HL-60/S4 treated with retinoic acid at 250 ng/mL for 4 days and 3 days (cell line): Measurements from ENCODE around the gene BTN3A1.
"Not testable (repeated sequence)": the region's sequence is repeated elsewhere in the genome, so short reads cannot be mapped to it uniquely, and the experiment has no call there.

Experiments
- in situ Hi-C: fragments of 300-500 bp; cut with MboI; formaldehyde crosslinking; loops from 2 replicates; pipeline ENCODE4 v1.7.0; 2022; ENCODE audit warnings: low sequenced_read_pairs

Gene BTN3A1

DNA sequence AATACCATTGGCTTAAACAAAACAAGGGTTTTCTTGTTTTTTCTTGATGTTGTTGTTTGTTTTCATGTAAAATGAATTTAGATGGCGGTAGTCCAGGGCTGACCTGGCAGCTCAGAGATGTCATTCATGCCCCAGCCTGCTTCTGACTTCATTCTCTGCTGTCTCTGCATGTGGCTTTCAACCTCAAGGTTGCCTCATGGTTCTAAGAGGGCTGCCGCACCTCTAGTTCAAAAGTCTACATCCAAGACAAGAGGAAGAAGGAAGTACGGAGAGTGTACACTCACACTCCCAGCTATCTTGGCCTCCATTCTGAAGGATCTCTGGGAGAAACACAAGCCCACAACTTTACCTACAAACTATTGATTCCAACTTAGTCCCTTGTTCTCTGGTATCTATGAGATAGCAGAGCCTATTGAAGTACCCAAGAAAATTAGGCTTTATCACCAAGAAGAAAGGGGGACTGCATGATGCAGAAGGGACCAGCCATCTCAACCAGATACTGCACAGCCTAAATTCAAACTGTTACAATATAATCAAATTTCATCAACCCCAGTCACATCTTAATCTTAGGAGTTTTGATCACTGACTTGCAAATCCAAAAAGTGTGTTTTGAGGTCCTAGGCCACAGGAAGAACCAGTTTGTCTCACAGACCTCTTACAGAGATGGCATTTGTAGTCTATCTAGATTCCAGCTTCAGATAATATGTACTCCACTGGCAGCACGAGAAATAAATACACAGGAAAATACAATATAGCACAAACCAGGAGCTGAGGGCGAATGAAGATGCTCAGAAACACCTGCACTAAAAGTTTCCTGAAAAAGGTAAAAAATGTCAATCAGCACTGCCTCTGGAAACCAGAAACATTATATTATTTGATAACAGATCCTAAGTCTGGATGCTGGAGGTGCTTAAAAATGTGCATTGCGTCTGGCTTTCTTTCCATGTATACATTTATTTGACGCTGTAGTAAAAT lies 37.4 kb downstream of the BTN3A1 start:
- in situ Hi-C loops = no loop called here

DNA sequence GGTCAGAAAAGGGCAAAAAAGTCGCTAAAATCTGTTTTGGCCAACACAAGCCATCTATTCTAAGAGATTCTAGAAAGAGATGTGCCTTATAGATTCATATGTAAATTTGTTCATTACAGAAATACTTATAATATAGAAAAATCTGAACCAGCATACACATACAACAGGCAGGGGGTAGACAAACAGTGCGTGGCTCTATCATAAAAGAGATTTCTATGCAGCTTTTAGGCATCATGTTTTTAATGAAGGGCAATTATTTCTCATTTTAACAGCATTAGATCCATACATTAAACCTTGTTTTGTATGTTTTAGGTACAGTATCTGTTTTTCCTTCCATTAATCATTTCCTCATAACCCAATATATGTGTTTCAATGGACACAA lies 38.9 kb downstream of the BTN3A1 start:
- in situ Hi-C loops = no loop called here

DNA sequence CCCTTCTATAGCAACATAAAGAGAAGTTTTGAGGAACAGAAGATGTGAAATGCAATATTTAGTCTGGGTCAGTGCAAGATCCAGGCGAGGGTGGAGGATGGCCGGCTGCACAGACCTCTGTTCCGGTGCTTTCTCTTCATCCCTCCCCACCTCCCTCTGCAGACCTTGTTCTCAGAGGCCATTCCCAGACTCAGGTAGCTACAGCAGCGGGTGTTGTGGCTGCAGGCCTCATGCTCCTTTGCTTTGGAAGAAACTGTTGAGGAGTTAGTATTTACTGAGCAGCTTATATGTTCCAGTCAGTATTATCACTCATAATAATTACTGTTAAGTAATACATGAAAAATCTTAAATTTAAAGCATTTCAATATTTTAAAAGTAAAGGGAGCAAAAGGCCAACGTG lies 39.9 kb downstream of the BTN3A1 start:
- in situ Hi-C loops = no loop called here

DNA sequence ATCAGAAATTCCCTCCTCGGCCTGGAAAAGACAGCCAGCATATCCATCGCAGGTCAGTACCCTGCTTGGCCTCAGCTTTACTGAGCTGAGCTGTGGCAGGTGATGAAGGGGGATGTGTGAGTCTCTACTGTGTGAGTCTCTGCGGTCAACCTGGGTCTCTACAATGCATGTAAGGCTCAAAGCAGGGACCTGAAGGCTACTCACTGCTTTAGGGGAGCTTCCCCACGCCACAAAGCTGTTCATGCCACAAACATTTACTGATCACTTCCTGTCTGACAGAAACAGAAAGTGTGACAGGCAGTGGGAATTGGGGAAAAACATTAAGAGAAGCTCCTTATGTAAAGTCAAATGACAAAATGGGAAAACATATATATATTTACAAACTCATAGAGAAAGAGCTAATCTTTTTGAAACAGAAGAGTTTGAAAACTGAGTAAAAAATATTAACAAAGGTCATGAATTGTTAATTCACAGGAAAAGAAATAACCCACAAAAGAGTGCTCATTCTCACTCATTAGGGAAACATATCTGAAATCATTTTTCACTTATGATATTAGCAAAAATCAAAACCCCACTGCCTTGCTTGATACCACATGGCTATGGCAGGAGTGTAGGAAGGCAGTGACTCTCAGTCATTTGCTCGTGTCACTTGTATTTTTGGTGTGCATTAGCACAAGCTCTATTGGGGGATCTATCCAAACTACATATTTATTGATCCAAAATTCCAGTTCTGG lies 44.0 kb downstream of the BTN3A1 start:
- in situ Hi-C loops = no loop called here

DNA sequence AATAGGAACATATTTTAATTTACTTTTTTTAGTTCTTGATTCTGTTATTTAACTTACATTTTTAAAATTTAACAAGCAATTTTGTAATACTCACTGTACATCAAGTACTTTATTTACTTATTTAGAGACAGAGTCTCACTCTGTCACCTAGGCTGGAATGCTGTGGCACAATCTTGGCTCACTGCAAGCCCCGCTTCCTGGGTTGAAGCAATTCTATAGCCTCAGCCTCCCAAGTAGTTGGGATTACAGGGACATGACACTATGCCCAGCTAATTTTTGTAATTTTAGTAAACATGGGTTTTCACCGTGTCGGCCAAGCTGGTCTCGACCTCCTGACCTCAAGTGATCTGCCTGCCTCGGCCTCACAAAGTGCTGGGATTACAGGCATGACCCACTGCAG lies 45.2 kb downstream of the BTN3A1 start:
- in situ Hi-C loops = no loop called here

DNA sequence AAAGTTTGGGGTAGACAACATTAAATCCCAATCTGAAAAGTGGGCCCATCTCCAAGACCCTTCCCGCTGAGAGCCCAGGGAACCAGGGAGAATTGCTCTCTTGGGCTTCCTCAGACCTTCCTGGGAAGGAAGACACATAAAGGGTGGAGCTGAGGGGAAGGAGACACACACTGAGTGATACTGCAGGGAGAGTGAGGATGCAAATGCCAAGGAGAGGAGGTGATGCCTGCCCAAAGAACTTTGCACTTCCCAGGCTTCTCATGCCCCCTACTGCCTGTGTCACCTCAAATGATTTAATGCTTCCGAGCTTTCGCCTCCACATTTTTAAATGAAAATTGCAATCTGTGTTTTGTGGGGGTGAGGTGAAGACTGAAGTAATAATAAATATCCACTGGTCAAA lies 48.2 kb downstream of the BTN3A1 start:
- in situ Hi-C loops = no loop called here

DNA sequence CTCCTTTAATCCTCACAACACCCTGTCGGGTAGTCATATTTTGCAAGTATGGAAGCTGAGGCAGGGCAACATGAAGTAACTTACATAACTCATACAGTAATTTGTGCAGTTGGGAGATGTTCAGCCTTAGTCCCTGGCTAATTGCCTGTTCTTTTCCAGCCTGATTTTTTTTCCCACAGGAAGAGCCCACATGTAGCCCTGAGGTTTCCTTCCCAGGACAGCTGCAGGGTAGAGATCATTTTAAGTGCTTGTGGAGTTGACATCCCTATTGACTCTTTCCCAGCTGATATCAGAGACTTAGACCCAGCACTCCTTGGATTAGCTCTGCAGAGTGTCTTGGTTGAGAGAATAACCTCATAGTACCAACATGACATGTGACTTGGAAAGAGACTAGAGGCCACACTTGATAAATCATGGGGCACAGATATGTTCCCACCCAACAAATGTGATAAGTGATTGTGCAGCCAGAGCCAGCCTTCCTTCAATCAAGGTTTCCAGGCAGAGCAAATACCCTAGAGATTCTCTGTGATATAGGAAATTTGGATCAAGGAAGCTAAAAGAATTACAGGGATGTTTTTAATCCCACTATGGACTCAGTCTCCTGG lies 50.7 kb downstream of the BTN3A1 start:
- in situ Hi-C loops = no loop called here

DNA sequence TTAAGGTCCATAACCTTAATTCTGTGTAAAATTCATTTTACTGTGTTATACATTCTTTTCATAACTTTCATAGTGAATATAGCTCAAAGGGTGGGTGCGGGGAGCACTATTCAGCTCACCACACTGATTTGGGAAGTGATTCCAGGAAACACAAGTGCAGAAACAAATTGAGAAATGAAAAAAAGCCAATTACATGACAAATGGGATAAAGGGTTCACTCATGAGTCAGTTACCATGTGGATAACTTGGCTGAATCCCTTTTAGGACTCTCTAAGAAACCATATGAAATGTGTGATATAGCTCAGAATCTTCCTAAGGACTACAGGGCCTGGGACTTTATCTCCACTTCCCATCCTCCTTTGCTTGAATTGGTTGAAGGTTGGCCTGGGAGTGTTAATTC lies 52.6 kb downstream of the BTN3A1 start:
- in situ Hi-C loops = no loop called here

DNA sequence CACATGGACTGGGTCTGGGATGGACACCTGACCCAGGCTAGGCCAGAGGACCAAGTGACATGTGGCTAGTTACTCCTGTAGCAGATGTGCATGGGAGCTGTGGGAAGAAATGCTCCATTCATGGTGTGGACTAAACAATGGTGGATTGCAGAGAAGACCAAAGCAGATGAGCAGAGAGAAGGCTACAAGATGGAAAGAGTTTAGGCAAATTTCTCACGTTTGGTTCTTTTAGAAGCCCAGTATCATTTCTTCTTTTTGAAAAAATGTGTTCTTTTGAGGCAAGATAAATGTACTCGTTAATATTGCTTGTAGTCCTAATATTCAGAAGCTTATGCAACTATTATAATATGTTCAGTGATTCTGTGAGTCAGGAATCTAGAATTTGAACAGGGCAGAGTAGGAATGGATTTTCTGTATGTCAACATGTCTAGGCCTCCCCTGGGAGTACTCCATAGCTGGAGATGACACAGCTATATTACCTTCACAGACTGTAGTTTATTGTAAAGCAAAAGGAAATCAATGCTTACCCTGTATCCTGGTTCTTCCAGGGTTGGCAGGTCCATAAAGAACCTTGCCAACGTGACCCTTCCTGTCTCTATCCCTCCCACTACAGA lies 53.4 kb downstream of the BTN3A1 start:
- in situ Hi-C loops = no loop called here

DNA sequence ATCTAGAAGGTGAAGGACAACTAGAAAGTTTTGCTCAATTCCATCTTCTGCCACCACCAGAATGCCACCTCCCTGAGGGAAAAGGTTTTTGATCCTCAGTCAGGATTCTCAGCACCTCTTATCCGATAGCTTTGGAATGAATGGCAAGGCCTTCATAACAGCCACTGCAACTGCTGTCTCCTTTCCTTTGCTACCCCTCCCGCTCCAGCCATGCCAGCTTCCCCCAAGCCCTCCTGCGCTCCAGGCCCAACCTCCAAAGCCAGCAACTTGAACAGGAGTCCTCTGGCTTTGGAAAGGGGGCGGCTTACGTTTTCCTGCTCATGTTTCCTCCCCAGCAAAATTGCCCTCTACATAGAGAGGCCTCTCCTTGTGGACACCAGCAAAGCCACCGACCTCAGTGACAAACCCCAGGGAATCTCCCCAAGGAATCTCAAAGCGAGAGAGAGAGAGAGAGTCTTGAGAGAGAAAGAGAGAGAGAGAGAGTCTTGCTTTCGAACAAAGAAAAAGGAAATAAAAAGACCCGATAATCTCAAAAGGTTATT lies 55.3 kb downstream of the BTN3A1 start:
- in situ Hi-C loops = no loop called here

DNA sequence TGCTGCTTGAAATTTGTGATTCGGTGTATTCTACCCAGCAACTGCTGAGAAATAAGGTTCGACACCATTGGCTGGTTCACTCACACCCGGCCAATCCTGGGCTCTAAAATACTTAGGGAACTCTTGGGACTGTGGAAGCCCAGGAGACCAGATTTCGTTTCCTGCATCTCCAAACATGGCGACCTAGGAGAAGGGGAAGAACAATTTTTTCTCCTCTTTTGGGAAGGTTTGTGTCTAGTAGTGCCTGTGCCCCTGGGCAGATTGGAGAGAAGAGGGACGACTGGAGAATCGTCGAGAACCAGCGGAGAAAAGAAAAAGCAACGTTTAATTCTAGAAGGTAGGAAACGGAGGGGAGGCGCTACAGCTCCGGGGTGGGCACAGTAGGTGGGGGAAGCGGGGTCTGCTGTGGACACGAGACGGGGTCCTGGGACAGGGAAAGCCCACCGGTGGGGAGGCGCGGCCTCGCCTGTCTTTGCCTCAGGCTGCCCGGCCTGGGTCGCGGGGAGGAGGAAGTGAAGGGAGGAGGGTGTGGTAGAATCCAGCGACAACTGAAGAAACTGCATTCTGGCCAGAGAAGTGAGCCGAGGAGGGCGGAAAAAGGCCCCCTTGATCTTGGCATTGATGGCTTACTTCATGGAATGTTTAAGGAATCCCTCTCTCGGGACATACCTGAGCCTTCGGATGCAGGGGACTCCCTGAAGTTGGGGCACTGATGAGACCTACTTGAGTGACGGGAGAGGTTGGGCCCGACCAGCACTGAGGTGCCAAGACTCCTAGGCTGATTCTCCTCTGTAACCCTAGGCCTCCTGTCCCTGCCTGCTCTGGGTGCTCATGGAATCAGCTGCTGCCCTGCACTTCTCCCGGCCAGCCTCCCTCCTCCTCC lies 56.0 kb downstream of the BTN3A1 start, which contains the start of gene BTN2A1:
Gene BTN2A1, plus strand, starts transcription at position 150 of the 883 bp plus-strand sequence. Its CDS starts 682 bp downstream, at position 832.
- in situ Hi-C loops = no loop called here

DNA sequence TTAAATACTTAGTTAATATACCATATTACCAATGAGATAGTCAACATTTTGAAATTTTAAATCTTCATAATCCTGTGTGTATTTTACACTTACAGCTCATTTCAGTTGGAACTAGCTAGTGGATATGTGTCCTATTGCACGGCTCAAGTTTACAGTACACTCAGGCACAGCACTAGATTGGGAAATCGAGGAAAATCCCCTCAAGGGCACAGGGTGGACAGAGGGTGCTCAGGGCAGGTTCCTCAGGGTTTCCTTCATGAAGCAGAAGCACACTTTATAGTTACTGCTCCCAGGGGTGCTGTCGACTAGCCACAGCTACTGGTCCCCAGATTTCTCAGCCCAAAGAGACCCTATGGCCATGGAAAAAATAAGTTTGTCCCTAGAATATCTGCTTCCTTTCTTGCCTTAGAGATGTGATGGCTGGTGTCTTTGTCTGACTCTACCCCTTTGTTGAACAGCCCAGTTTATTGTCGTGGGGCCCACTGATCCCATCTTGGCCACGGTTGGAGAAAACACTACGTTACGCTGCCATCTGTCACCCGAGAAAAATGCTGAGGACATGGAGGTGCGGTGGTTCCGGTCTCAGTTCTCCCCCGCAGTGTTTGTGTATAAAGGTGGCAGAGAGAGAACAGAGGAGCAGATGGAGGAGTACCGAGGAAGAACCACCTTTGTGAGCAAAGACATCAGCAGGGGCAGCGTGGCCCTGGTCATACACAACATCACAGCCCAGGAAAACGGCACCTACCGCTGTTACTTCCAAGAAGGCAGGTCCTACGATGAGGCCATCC lies 57.1 kb downstream of the BTN3A1 start:
- in situ Hi-C loops = no loop called here

DNA sequence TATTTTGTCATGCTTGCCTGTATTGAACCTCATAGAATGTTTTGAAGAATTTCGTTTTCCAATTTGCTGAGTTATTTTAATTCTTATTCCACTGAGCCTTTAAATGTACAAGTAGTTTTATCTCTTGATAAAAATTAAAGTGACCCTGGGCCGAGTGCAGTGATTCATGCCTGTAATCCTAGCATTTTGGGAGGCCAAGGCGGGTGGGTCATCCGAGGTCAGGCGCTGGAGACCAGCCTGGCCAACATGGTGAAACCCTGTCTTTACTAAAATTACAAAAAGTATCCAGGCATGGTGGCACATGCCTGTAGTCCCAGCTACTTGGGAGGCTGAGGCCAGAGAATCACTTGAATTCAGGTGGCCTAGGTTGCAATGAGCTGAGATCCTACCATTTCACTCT lies 59.3 kb downstream of the BTN3A1 start:
- in situ Hi-C loops = not testable (repeated sequence)

DNA sequence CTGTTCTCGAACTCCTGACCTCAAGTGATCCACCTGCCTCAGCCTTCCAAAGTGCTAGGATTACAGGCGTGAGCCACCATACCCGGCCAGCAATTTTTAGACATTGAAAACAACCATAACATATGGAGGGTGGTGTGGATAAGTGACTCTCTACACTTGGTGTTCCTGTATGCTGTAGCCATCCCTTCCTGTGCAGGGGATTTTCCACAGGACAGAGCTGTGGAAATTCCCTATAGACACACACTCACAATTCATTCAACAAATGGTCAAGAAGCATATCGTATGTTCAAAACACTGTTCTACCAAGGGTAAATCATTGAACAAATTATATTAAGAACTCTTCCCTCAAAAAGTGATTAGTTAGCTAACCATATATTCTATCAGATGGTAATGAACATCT lies 61.9 kb downstream of the BTN3A1 start:
- in situ Hi-C loops = no loop called here

DNA sequence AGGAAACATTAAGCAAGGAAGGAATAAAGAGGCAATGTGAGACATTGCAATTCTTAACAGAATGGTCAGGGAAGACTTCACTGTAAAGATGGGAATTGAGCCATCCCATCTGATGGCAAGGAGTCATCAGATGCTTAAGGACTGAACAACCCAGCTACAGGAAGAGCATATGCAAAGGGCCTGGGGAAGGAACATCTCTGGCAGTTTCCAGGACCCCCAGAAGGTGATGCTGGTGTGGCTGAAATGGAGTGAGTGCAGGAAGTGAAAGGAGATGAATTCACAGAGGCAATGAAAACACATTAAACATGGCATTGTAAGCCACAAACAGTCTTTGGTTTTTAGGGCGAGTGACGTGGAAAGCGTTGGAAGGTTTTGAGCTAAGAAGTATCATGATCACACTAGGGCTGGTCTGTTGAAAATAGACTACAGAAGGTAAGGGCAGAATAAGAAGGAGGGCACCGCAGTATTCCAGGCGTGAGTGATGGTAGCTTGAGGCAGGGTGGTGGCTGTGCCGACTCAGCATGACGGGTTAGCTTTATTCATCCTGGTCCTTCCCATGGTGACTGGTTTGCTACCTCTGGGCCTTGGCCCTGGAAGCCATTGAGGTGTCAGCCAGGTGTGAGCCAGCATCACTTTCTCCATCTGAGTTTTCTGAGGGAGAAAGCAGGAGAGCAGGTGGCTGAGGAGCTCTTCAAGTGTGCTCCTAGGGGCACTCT lies 62.5 kb downstream of the BTN3A1 start:
- in situ Hi-C loops = no loop called here
